HEK293 (cell line): Measurements from ENCODE around the gene STARD13.

Source experiments
- BCL11A ChIP-seq: fragments of 450-650 bp; formaldehyde crosslinking; IDR thresholded peaks from 2 replicates; pipeline ENCODE4 v1.5.1; 2016; ENCODE audit warnings: low read depth, missing biosample characterization, missing genetic modification characterization
- CTCF ChIP-seq: fragments of 450-650 bp; formaldehyde crosslinking; IDR thresholded peaks from 2 replicates; pipeline ENCODE4 v1.5.1; 2016; ENCODE audit warnings: missing biosample characterization, missing genetic modification characterization
- ZBTB8A ChIP-seq: fragments of 450-650 bp; formaldehyde crosslinking; IDR thresholded peaks from 2 replicates; pipeline ENCODE4 v1.5.1; 2016; ENCODE audit warnings: missing biosample characterization, missing genetic modification characterization
- ZNF416 ChIP-seq: fragments of 450-650 bp; formaldehyde crosslinking; IDR thresholded peaks from 2 replicates; pipeline ENCODE4 v1.5.1; 2016; ENCODE audit warnings: missing biosample characterization, missing genetic modification characterization
- ZNF558 ChIP-seq: fragments of 450-650 bp; formaldehyde crosslinking; IDR thresholded peaks from 2 replicates; pipeline ENCODE4 v1.5.1; 2016; ENCODE audit warnings: missing biosample characterization, missing genetic modification characterization
- ZNF560 ChIP-seq: fragments of 450-650 bp; formaldehyde crosslinking; IDR thresholded peaks from 2 replicates; pipeline ENCODE4 v1.5.1; 2017; ENCODE audit warnings: missing biosample characterization, missing genetic modification characterization, borderline replicate concordance

DNA sequence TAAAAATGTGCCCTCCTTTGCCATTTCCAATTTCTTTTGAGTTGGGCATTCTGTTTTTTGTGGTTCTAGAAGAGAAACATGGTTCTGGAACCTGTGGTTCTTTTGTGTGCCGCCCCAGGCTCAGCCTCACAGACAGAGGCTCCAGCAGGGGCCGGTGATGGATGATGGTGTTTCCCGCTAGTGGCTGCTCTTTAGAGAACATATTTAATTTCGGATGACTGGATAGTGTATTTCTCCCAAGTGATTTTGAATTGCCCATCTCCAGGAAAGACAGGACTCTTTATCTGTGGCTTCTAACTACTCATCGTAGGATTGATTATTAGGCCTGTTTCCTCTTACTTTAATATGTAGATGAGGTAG is 194.2 kb downstream of the STARD13 start:
- TF ChIP-seq CTCF (tag by site-specific recombination) (no peak), ZNF560 (tag by site-specific recombination) (no peak), BCL11A (no peak), ZBTB8A (no peak), ZNF558 (tag by site-specific recombination) (no peak), ZNF416 (tag by site-specific recombination) (no peak)
